Measurements from ENCODE around the gene RPA3. TPM values are rescaled to one million over a fixed set of nuclear protein-coding genes. Genes with fewer than 3 reads are reported as not detected.

RPA3 gene
- total RNA-seq, 2 donors from 2014 or later: 28.2 to 29.5 TPM

- intact Hi-C loops (cut with DNase I): no loop called here
- Histone ChIP-seq H3K4me3 (no peak overlapping the region), H3K27me3 (replicated peaks; ENCODE audit: insufficient read depth) (no peaks in the 10 kb centered on the region), H3K27ac (no peak overlapping the region), H3K36me3 (no peaks in the 10 kb centered on the region), H3K9me3 (no peaks in the 10 kb centered on the region), H3K4me1 (replicated peaks) (no peaks in the 10 kb centered on the region)
- TF ChIP-seq POLR2AphosphoS5 (IDR thresholded peaks at IDR 0.05): no peak
- no peak for TF ChIP-seq POLR2A (IDR thresholded peaks at IDR 0.05)
- TF ChIP-seq CTCF (IDR thresholded peaks at IDR 0.05): no peak
- no peak for DNase-seq (ENCODE audit: low spot score)
- 72% methylated on average over 6 of the region's 6 CpGs for WGBS
Observed at GRCh38 chr7:7675686-7676085, 42.7 kb downstream of the RPA3 start.

DNA sequence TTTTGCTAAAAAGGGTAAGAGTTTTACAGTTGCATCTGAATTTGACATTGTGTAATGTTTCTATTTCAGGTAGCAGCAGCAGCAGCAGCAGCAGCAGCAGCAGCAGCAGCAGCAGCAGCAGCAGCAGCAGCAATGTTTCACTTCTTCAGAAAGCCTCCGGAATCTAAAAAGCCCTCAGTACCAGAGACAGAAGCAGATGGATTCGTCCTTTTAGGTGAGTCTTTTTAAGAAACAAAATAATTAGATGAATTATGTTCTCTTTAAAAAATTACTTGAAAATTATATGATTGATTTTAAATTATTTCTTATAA is 45.2 kb downstream of the RPA3 start:
- H3K36me3 ChIP-seq: no peaks in the 10 kb centered on the region
- TF ChIP-seq POLR2A (IDR thresholded peaks at IDR 0.05) (no peak), CTCF (IDR thresholded peaks at IDR 0.05) (no peak), POLR2AphosphoS5 (IDR thresholded peaks at IDR 0.05) (no peak)
- no peaks in the 10 kb centered on the region for H3K4me1 ChIP-seq (replicated peaks)
- intact Hi-C loops (cut with DNase I): no loop called here
- no peaks in the 10 kb centered on the region for H3K9me3 ChIP-seq
- H3K4me3 ChIP-seq: no peak overlapping the region
- WGBS: 84% methylated on average over 2 of the region's 2 CpGs
- no peak for DNase-seq (ENCODE audit: low spot score)
- H3K27ac ChIP-seq: no peak overlapping the region
- H3K27me3 ChIP-seq (replicated peaks; ENCODE audit: insufficient read depth): no peaks in the 10 kb centered on the region

- Histone ChIP-seq H3K9me3 (no peaks in the 10 kb centered on the region), H3K4me3 (no peak overlapping the region), H3K27ac (no peak overlapping the region), H3K4me1 (replicated peaks) (no peaks in the 10 kb centered on the region), H3K36me3 (no peaks in the 10 kb centered on the region), H3K27me3 (replicated peaks; ENCODE audit: insufficient read depth) (no peaks in the 10 kb centered on the region)
- intact Hi-C loops (cut with DNase I): no loop called here
- TF ChIP-seq POLR2A (IDR thresholded peaks at IDR 0.05): no peak
- no peak for TF ChIP-seq CTCF (IDR thresholded peaks at IDR 0.05)
- TF ChIP-seq POLR2AphosphoS5 (IDR thresholded peaks at IDR 0.05): no peak
- DNase-seq (ENCODE audit: low spot score): no peak
- 80% methylated on average over 6 of the region's 6 CpGs for WGBS
Observed at GRCh38 chr7:7672545-7673239, 45.7 kb downstream of the RPA3 start.

DNA sequence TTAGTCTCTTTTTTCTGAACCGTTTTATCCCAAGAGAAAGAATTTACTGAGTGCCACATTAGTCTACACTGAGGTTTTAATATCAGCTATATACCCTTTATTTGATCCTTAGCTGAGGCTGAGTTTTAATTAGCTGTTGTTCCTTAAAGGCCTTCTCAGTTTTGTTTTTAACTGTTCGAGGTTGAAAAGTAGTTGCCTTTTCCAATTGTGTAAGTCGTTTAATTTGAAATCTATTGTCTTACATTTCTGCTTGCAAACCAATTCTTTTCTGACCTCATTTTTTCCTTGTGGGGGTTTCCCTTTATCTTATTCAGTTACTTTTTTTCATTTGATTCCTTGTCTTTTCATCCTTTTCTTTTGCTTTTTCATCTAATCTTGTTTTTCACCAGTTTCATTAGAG is 47.0 kb downstream of the RPA3 start:
- DNase-seq (ENCODE audit: low spot score): no peak
- intact Hi-C loops (cut with DNase I): no loop called here
- Histone ChIP-seq H3K36me3 (no peaks in the 10 kb centered on the region), H3K27me3 (replicated peaks; ENCODE audit: insufficient read depth) (no peaks in the 10 kb centered on the region), H3K4me1 (replicated peaks) (no peaks in the 10 kb centered on the region), H3K27ac (no peak overlapping the region), H3K4me3 (no peak overlapping the region), H3K9me3 (no peaks in the 10 kb centered on the region)
- TF ChIP-seq CTCF (IDR thresholded peaks at IDR 0.05): no peak
- TF ChIP-seq POLR2A (IDR thresholded peaks at IDR 0.05): no peak
- TF ChIP-seq POLR2AphosphoS5 (IDR thresholded peaks at IDR 0.05): no peak
- WGBS: 54% methylated on average over 3 of the region's 3 CpGs

DNA sequence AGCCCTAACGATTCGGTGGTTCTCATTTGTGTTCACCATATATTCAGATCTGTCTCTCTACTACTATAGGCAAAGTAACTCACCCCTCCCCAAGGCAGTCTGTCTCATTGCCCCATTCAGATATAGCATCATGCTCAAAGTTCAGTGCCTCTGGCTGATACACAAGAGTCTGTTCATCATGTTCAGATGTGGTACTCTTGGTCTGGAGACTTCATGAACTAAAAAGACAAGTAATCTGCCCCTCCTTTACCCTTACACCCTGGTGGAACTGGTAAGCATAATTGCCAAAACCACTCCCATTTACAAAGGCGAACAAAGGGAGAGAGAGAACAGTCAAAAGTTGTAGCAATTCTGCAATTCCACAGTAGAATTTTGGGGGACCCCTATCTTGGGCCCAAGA is 47.9 kb downstream of the RPA3 start:
- 83% methylated on average over 3 of the region's 3 CpGs for WGBS
- no peak for DNase-seq (ENCODE audit: low spot score)
- no peak overlapping the region for H3K27ac ChIP-seq
- H3K27me3 ChIP-seq (replicated peaks; ENCODE audit: insufficient read depth): no peaks in the 10 kb centered on the region
- no peaks in the 10 kb centered on the region for H3K36me3 ChIP-seq
- no peak overlapping the region for H3K4me3 ChIP-seq
- intact Hi-C loops (cut with DNase I): no loop called here
- H3K4me1 ChIP-seq (replicated peaks): no peaks in the 10 kb centered on the region
- H3K9me3 ChIP-seq: no peaks in the 10 kb centered on the region
- TF ChIP-seq CTCF (IDR thresholded peaks at IDR 0.05) (no peak), POLR2A (IDR thresholded peaks at IDR 0.05) (no peak), POLR2AphosphoS5 (IDR thresholded peaks at IDR 0.05) (no peak)

Measured in prostate gland (tissue), 2 donors.